HG02642 (cell line): ENCODE data around the gene PHYHIPL.

Experiments
- ATAC-seq: cut with Tn5 transposase; IDR thresholded peaks from one replicate; pipeline ENCODE4 v1.9.1; 2021; ENCODE audit warnings: mild to moderate bottlenecking; ENCODE audit not compliant: unreplicated experiment, poor library complexity

The PHYHIPL gene

DNA sequence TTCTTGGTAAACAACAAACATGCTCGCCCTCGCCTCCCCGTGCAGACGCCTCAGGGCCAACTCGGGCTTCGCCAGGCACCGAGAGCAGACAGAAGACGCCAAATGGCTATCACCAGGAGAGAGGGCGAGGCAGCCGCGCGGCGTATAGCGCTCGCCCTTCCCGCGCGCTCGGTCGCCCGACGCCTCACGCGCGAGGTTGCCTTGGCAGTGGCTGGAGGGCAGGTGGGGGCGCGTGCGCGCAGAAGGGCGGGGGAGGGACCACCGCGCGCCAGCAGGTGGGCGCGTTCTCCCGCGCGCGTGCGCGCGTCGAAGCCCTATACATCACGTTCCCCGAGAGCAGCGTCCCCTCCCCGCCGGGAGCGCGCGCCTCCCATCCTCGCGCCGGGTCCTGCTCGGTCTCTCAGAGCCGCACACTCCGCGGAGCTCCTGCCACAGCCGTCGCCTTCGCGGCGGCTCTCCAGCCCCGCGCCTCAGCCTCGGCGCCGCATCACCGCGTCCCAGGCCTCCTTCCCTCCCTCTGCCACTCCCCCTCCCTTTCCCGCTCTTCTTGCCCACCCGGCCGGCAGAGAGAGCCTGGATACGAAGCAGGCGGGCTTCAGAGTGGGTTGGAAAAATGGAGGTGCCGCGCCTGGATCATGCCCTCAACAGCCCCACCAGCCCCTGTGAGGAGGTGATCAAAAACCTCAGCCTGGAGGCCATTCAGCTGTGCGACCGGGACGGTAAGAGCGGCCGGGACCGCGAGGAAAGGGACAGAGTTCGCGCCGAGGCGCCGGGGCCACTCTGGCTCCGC is at the start of gene PHYHIPL:
PHYHIPL (plus strand) TSS at position 403 of the 790 bp plus-strand sequence; CDS start at position 614, 211 bp downstream.
- no peak for ATAC-seq

DNA sequence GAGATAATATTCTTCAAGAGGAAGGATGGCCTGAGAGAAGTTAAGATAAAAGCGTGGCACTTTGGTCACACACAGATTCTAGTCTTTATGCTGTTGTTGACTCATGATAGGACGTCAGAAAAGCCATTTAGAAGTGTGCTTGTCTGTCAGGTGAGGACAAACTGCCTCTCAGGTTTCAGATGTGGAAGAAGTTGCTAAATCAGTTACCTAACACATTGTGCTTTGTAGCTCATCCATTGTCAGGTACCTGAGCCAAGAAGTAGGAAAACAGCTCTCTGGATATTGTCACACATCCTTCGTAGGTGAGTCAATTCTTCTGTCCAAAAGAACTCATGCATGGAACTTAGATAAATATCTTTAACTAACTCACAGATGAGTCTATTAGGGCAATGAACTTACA is 49.5 kb upstream of the PHYHIPL start:
- ATAC-seq, result no peak

DNA sequence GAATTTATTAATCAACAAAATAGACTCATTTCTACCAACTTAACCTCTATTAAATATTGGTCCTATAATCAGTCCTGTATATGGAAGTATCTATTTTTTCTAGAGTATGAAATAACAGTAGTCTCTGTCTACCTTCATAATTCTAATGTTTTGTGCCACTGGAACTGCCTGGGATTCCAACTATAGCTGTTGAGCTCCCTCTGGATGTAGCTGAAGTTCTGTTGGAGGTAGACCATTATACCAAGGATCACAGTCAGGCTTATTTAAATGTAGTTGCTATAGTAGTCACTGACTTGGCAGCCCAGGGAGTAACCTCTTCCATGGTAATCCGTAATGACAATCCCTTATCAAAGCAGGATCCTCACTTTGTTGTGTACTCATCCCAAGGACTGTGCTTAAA is 48.5 kb upstream of the PHYHIPL start:
- ATAC-seq, result no peak

DNA sequence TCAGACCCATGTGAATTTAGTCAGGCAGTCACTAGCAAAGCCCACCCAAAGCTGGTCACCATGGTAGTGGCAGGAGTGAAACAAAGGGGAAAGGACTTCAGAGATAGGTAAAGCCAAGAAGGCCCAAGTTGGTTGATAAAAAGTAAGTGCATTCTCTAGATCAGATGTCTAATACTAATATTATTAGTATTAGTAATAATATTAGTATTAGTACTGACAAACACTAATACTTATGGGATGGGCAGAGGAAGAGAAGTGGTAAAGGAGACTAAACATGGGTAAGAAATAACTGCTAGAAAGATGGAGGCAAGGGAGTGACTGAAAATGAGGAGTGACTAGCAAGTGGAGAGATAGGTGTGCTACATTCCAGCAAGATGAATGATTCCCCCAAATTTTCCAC is 46.6 kb upstream of the PHYHIPL start:
- ATAC-seq, result no peak

DNA sequence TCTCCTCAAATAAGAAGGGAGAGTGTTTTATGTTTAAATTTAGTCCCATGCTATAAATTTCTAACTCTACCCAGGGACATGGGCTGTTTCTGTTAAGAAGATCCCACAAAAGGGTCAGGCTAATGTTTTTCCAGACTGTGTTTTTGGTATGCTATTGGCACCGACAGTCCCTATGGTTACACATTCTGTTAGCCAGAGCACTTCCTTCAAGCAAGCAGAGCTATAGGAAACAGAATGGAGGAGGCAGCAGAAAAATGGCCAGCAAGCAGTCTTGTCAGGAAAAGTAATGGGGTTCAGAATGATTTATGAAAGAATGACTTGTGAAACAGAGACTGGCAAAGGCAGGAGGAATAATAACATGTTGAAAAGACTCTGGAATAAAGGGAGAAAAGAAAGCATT is 44.8 kb upstream of the PHYHIPL start:
- ATAC-seq, result no peak

DNA sequence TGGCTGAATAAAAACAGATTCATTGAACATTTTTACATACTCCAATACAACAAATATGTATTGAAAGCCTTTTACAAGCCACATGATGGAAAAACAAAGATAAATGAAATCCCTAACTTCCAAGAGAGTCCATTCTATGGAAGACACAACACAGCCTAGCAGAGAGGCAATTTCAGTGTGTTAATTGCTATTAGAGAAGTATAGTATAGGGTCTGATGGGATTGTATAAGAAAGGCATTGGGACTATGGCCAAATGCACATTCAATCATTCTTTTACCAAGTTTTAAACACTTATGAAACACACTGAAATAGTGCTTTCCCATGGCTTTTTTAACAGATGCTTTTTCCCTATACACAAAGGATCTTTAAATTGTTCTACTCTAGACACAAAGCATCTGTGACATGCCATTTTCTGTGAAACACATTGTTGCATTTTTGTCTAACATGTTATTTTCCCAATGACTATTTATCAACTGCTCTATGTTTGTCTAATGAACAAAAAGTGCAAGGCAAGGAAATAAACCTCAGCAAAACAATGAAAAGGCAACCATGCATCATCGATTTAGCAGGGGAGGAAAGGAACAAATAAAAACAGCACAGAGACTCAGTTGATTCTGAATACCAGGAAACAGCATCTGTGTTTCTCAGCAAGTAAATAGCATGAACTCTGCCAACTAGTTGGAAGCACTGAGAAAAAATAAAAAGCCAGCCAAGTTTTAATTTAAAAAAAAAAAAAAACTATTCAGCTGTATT is 42.4 kb upstream of the PHYHIPL start:
- no peak for ATAC-seq

DNA sequence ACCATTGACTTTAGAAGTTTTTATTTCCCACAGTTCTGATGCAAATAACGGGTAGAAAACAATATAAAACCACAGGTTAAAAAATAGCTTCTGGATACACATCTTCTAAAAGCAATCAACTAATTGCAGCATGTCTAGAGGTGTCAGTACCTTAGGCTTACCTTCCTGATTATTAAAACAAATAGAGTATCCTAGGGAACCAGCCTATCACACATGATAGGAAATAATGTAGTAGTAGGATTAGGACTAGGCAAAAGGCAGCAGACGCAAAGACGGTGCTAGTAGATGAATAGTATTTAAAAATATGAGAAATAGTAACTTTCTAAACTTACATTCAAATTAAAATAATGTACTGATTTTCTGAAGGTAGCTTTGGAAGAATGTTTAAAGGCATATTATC is 41.7 kb upstream of the PHYHIPL start:
- no peak for ATAC-seq

DNA sequence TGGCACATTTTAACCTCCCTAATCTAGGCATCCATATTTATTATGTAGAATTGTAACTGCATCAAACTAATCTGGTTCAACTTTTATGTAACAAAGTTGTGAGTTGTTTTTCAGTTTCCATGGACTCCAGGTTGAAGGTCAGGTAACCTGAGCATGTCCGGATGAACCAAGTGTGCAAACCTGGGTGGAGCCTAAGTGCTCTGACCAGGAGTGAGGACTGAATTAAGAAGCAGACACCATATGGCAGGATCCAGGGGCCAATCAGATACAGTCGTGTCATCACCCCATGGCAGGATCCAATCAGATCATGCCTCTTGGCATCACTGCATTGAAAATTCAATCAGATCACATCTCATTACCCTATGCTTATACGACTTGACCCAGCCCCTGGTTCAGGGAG is 41.2 kb upstream of the PHYHIPL start:
- ATAC-seq, result no peak

DNA sequence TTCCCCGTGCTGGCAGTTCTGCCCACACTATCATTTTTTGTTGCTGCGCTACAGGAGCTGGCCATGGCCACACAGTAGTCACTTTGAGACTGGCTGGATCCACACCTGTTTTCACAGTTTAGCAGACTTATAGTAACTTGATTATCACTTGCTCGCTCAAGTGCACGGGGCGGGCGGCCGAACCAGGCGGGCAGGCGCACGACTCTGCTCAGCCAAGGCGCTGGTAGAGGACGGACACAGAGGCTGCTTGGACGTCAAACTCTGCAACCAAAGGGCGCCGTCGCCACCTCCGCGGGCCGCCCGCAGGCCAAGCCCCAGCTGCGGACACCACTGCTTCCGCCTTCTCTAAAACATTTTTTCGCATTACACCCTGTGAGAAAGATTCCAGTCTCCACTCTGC is 38.4 kb upstream of the PHYHIPL start:
- no peak for ATAC-seq

DNA sequence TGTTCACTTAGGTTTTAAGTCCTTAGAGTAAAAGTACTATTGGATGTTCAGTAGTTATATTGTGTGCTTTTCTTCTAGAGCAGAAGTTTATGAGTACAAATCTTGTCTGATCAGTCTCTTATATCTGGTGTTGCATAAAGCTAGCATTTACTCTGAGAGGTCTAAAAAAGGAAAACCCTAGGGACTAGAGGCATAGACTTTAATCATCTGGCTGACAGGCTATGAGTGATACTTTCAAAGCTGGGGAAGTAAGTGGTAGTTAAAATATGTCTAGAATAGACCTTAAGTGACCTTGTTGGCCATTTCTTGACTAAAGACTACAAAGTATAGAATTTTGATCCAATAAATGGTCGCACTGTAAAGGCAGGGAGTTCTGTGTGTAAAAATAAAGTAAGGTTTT is 32.9 kb upstream of the PHYHIPL start:
- ATAC-seq, result no peak

DNA sequence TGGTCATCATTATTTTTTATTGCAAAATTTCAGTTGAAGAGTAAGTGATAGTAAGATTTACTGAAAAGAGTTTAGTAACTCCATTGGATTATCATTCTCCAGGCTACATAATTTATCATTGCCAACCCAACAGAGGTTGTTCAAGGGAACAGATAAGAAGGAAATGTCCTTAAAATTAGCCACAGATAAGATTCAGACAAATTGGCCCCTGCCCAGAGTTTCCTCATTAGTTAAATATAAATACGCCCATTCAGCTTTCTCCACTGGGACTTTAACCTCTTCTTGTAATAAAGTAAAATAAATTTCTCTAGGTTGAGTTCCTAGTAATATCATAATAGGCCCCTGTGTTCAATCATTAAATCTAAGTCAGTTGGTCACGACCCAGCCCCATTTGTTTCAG is 27.7 kb upstream of the PHYHIPL start:
- ATAC-seq, result no peak

DNA sequence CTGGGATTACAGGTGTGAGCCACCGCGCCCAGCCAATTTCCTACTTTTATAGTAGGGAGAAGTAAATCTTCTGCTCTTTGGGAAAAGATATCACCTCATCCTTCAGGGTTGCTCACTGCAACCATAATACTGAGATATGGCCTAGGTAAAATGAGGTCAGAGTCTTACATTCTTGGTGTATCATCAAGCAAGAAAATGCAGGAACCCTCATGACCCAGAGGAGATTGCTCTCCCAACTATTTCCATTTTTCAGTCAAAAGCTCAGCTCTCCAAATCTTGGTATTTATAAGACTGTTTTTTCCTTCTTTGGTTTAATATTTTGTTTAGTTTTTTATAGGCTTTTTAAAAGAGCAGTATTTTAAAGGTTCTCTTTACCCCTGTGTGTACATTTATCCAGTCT is 20.9 kb upstream of the PHYHIPL start:
- no peak for ATAC-seq

DNA sequence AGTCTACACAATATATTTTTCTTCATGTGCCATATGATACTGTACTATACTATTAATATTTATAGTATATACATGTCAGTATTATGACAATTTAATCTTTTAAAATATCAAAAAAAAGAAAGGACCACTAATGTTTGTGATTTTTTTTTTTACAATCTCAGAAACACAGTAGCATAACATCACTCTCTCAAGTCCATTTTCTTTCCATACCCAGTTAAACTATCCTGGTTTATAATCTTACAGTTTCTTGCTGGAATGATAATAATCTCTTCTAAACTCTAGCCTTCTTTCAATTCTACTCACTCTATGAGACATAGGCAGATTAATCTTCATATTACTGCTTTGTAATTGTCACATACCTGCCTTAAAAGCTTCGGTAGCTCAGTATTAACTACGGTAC is 8.9 kb upstream of the PHYHIPL start:
- no peak for ATAC-seq

DNA sequence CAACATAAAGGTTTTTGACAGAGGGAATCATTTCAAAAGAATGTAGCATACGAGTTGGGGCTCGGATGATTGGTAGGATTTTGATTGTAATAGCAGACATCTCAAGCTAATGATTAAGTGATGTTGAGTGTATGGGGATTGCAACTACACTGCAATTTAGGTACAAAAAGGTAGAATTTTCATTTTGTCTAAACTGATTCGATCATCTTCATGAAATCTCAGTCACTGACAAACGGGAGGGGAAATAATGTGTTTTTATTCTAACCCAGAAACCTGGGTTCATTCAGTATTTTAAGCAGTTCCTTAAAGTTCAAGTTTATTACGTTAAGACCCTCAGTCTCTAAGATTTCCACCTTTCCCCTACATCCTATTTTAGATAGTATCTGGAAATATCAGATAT is 3.9 kb upstream of the PHYHIPL start:
- ATAC-seq, result no peak

DNA sequence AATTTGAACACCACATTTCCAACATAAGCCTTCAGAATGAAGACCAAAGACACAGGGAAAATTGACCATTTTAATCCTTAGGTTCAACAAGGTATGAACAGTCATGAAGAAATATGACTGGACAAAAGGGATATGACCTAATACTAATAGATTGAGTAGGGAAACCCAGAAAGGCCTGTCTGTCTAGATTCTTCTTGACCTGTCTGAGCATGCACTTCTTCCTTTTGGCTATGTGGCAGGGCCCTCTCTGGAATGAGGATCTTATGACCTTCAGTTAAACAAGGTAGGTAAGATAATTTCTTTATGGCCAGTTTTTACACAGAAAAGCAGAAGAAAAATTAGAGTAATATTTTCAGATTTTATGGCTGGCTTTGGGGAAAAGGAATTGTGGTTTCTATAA is 3.0 kb upstream of the PHYHIPL start:
- ATAC-seq, result no peak

DNA sequence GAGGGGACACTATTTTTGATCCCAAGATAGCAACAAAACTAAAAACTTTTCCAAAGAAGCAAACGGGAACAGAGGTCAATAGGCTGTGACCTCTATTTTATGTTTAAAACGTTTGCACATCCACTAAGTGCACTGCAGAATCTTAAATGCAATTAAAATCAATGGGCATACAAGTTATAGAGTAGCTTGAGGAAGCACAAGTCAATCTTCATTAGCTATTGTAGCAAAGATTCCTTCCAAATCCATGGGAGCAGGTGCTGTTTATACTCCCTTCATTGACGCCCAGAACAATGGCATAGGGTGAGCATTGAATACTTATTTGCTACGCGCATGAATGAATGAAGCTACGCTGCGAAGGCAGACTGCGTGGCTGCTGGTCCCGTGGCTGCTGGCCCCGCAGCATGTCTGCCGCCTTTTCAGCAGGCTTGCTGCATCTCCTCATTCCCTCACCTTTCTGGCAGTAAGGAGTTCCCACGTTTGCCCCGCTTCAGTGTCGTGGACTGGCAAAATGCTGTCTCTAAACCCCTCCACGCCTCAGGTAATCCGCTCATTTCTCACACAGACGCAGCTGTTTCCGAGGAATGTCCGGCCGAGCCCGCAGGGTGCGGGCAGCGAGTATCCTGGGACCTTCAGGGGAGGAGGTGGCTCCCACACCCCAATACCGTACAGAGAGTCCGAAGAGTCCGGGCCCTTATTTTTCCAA is 754 bp upstream of the PHYHIPL start:
- ATAC-seq, result no peak

DNA sequence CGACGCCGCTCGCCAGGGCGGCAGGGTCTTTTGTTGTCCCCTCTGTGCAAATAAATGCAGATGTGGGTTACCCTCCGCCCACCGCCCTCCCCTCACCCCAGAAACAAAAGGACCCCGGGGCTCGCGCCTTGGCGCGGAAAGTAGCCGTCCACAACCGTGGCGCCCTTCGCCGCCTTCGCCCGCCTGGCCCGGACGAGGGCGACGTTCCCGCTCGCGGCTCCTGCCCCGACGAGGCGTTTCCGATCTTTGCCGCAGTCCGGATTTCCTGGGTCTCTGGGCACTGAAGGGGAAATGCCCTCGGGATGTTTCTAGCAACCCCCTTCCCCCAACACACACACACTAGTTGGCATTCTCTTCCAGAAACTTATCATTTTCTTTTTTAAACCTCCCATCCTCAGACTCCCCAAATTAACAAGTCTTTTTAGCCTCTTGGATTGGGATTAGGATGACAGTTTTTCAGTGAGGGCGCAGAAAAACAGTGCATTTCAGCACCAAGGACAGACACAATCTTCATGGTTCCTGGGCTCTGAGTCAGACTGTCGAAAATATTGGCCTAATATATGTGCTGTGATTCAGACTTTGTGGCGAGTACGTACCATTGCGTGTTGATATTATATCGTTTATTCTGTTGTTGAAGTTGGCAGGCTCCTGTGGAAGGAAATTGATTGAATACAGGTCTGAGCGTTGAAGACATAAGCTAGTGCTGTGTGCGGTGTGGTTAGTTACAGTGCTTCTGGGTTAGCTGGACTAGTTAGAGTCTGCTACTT is 771 bp downstream of the PHYHIPL start:
- ATAC-seq, result no peak

DNA sequence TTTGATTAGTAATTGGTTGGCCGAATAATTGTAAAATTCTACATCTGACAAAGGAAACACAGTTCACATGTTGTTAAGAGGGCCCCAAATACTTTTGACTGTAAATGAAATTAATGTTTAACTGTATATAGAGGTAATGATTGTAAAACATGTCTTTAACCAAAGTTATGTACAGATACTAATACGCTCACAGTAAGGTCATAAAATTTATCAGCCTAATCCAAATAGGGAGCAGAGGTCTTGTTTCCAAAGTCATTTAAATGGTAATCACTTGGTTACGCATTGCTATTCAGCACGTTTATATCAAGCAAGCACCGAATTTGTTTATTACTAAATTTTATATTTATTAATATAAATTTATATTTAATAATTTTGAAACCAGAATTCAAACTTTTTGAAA is 1.4 kb downstream of the PHYHIPL start:
- ATAC-seq, result no peak

DNA sequence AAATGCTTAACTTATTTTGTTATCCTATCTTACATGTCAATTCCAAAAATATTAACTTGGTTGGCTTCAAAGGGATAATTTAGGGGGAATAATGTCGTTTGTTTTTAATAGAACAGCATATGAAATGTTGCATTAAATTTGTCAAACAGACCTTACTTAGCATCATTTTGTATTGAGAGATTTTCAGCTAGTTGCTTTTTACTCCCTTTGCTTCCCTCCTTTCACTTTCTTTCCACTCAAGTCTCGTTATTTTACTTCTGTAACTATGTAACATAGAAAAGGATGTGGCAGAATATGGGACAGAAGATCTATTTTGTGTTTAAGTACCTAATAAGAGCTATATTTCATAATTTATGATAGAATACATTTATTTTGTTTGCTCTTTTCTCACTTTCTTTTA is 2.6 kb downstream of the PHYHIPL start:
- ATAC-seq, result no peak

DNA sequence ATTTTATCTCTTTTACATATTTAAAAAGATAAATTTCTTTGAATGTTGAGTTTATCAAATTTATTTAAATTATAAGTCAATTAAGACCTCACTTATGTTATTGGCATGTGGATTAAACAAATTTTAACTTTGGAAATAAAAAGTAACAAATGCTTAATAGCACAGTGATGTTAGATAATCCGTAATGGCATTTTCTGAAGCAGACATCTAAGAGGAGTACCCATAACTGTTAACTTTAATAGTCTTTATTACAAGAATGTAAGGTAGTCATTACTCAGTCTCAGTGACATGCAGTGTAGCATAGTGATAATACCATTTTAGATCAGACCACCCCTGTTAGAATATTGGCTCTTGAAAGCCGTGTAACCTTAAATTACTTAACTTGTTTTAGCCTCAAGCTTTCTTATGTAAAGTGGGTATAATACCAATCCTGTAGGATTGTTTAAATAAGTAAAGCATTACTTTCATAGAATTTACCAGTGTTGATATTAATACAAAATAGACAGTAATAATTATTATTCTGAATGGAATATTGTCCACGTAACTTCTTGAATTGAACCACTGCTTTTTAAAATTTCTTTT is 4.3 kb downstream of the PHYHIPL start:
- ATAC-seq, result no peak
